Hematopoietic multipotent progenitor cell treated with erythropoietin and hydrocortisone succinate and interleukin-3 and kit ligand, for 4 days (in vitro differentiated cells): ENCODE data around the gene CBX8.
A peak's percentile ranks its signal among the peaks of the same experiment; 100 is the strongest.

Source experiments
- DNase-seq: peaks from one replicate; pipeline ENCODE4 v3.0.0-alpha.2; 2015

The CBX8 gene

DNA sequence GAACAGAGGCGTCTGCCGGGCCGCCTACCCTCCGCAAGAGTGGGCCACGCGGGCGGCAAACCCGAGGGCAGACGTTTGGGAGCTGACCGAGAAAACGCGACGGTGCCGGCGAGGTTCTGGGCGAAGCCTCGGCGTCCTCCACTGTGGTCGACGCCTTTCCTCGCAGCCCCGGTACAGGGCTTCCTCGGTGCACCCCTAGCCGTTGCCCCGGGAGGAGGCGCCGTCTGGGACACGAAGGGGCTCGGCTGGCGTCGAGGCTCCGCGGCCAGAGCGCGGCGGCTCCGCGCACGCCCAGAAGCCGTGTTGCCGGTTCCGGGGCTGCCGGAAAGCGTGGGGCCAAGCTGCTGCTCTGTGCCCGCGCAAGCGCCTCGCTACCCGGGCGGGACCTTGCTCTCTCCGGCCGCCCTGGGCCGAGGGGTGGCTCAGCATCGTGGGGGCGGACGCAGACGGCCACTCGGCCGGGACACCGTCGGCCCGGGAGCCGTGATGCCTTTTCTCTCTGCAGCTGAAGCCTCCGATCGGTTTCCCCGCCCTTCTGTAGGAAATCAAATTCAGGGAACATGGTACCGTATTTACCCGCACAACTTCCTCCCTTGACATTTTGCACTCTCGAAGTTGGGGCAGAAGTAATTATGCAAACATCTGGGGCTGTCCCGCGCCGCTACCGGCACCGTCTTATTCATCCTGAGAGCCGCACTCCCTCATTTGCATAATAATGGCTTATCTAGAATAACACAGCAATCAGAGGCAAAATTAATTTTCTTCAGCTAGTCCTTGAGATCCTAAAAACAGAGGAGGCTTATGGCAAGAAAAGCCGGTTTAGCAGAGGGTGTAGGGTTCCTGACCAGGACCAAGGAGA lies 7.3 kb upstream of the CBX8 start:
- no peak for DNase-seq

DNA sequence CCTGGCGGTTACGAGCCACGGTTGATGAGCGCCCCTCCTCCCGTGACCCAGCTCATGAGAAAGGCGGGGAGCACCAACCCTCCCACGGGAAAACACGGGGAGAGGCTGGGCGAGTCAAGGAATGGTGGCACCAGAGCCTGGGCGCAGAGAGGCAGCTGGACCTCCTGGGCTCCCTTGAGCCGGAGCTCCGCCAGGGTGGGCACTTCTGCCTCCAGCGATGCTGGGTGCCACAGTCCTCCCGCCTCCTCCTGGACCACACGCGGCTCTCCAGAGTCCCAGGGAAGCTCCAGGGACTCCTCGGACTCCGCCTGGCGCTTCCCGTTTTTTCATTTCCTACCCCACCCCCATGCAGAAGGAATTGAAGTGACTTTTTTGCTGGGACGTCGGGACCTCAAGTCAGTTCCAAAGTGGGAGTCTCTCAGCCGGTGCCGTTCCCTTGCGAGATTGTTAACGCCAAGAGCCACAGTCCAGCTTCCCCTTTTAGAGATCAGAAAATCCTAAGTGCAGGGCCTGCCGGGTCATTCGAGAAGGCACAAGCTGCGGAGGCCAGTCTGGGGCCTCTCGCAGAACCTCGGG lies 6.6 kb upstream of the CBX8 start:
- DNase-seq = peak; percentile 64

DNA sequence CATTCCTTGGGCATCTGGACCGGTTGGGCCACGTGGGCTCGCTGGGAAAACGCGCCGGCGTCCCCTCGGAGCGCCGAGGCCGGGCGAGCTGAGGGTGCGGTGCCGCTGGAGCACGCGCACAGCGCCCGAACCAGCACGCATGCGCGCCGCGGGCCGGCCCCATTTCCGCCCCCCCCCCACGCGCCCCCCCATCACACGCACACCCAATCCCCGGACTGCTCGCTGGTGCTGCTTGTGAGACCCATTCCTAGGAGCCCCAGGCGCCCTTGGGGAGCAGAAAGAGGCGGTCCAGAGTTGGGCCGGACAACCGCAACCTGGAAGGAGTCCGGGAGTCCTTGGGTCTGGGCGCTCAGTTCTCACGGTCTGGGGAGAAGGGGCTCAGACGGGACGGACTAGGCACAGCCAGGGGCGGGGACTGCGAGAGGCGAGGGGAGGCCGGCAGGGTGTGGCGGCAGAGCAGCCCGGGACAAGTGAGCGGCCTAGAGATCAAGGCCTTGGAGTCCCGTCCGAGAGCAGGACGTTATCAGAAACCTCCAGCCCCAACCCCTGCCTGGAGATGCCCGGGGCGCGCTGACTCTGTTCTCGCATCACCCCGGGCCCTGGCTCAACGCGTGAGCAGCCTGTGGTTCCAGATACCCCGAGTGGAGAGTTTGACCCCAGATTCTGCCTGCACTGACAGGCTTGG lies 6.0 kb upstream of the CBX8 start:
- peak; percentile 83 for DNase-seq

DNA sequence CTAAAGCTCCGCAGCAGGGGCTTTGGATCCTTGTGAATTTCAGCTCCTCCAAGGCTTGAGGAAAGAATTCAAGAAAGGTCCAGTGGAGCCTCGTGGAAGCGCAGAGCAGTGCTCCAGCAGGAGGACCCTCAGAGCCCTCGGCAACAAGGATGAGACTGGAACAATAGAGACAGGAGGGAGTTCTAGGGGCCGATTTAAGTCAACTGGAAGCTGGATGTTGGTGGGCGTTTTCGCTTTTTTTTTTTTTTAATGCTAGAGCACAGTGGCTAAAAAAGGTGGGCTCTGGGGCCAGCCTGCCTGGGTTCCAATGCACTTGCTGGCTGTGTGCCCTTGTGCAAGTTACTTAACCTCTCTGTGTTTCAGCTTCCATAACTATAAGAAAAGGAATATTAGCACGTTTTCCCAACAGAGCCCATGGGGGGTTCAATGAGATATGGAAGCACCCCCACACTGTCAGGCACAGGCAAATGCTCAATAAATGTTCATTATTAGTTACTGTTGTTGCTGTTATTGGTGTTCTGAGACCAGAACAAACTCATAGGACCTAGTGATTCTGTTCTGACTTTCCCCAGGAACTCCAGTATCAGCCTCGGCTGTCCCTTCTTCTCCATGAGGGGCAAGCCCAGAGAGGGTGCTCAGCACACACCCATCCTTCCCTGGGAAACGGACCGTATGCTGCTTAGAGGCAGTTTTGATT lies 5.3 kb upstream of the CBX8 start:
- no peak for DNase-seq

- no peak for DNase-seq
Observed at GRCh38 chr17:79801156-79802038, 4.5 kb upstream of the CBX8 start.

DNA sequence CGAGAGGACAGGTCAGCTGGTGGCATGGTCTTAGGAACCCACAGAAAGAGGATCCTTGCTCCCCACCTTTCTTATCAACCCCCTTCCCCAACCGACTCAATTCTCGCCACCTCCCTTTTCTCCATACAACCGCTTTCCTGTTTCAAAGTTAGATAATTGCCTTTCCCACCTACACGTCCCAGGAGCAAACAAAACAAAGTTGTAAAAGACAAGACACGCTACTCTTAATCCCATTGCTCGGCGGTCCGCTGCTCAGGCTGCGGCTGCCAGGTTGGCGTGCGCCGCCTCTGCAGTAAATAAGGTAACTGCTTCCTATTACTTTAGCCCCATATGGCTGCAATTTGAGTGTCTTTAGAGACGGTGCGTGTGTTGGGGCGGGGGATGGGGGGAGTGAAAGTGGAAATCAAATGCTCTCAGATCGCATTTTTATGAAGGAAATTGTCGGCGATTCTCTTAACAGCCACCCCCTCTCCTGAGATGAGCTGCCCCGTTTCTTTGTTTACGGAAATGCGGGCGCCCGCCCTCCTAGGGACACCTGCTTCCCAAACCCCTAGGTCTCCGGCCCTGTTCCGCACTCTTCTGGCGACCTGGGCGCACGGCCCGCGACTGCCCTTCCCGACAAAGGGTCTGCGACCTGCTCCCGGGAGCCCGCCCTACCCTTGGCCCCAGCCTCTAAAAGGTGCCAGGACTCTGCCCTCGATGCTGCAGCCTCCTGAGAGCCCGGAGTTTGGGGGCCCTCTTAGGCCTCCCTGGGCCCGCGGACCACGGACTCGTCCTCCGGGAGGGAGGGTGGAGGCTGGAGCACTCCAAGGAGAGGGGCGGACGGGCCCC lies 3.7 kb upstream of the CBX8 start:
- DNase-seq = peak; percentile 70

DNA sequence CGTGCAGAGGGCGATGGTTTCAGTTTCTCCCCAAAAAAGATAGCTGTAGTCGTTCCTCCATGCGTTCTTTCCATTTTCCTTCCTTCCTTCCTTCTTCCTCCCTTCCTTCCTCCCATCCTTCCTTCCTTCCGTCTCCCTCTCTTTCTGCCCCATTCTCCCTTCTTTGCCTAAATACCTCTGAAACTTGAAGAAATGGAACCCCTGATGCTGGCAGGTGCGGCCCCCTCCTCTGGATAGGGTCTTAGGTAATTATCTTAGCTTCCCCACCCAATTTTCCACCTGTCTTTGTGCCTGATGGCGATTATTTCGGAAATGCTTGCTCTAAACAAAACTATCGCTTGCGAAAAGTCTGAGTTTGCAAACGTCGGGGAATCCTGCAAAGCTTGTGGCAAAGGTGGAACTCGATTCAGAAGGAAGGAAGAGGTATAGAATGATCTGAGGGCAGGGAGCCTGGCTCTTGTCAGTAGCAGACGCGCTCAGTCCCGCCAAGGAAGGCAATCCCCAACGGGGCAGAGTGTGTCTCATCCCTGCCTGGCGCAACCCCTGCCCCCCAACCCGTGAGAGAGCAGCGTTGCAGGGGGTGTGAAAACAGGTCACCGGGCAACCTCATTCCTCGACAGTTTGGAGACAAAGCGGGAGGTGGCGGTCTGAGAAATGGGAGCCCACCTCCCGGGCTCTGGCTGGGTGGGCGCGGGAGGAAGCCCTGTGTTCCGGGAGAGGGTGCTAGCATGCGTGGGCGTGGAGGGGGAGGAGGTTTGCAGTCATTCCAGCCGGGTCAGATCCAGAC lies 2.9 kb upstream of the CBX8 start:
- no peak for DNase-seq

- no peak for DNase-seq
Observed at GRCh38 chr17:79799174-79799537, 2.3 kb upstream of the CBX8 start.

DNA sequence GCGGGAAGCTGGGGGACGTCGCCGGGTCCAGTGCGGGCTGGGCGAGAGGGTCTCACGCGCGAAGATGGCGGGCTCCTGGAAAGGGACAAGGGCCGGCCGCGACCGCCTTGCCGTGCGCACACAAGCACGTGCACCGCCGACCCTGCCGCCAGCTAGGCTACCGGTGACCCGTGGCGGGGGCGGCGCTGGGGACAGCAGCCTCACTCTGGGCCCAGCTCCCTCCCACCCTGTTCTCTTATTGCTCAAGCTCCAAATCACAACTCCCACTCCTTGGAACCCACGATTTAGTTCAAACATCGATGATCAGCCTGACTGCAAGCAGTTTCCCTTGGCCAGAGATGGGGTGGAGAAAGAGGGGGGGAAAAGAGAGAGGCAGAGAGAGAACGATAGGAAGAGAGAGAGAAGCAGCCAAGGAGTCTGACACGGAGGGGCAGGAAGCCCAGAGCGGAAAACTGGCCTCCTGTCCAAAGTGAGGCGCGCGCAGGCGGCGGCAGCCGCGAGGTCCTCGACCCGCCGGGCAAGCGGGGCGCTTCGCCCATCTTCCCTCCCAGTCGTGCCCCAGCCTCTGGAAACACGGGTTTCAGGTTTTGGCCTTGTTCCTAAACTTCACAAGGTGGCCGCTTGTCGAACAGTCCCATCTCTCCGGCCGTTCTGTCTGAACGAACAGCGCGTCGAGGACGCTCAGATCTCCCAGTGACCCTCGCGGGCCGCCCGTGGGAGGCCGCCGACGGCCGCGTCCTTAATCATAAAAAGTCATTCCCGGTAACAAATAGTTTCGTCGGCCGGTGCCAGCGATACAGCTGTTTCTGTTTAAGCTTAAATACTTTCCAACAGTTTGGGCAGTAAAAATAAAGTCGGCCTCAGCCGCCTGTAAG lies 1.7 kb upstream of the CBX8 start:
- DNase-seq = no peak

DNA sequence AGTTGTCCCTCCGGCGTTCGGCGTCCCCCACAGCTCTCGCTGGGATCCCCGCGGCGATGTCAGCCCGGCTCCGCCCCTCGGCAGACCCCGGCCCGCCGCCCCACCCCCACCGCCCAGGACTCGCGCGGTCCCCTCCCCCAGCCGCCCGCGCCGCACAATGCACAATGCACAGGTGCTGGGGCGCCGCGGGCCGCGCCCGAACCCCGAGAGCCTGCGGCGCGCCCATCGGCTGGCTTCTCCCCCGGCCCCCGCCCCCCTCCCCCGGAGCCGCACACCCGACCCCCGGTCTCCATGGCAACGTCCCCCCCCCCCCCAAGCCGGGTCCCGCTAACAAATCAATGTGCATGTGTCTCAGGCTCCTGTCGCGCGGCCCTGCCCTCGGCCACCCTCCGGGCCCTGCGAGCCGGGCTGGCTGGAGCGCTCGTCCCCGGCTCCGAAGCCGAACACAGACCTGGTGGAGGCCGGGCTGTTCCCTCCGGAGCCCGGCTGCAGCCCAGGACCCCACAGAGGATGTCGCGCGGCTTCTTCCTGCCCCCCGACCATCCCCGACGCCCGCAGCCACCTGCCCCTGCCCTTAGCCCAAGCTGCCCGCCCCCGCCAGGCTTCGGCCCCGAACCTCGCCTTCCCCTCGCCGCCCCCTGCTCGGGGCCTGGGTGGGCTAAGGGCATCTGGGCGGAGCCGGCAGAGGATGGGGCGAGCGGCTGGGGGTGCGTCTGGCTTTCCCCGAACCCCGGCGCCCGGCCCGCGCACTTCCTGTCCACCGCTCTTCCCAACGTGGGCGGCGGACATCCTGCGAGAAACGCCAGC lies 818 bp upstream of the CBX8 start:
- no peak for DNase-seq

DNA sequence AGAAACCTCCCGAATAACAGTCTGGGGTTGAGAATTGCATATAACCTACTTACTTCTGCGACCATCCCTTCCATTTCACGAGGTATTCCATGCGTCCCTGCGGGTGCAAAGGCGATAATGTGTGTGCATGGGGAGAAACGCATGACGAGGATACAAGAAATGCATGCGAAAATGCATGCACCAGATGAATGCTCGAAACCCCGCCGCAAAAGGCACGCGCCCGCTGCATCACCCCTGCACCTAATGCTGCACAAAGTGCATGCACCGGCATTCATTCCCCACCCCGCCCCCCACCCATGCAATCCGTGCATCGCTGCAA lies 474 bp downstream of the CBX8 start:
- peak; percentile 66 for DNase-seq

GRCh38 chr17:79795795-79796443 lies 958 bp downstream of the CBX8 start:
- no peak for DNase-seq

DNA sequence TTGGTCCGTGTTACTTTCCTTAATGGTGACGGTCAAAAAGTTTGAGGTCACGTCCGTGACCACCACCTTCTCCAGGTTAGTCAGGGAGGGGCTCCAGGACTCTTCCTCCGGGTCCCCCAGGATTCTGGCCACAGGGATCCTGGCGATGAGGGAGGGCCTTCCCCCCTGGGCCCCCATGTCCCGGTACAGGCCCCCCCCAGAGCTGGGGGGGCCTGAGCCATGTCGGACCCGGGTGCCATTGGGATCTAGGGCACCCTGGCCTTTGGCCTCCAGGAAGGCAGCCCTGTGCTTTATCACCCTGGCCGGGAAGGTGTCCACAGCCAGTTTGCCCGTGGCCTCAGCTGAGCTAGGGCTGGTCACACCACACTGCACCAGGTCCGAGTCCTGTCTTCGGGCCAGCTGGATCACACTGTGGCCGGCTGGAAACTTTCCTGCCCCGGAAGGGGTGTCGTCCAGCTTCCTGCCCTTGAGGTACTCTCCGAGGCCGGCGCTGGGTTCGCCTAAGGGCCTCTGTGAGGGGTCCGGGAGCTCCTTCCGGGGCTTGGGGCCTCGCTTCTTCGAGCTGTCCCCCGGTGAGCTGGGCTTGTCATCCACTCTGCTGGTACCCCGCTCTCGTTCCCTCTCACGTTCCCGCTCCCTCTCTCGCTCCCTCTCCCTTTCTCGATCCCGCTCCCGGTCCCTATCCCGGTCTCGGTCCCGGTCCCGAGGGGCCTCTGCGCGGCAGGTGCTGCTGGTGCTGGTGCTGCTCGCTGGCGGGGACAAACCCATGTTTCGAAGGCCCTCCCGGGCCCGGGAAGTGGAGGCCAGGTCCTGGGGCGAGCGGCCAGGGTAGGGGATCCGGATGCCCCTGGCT lies 2.0 kb downstream of the CBX8 start:
- no peak for DNase-seq

DNA sequence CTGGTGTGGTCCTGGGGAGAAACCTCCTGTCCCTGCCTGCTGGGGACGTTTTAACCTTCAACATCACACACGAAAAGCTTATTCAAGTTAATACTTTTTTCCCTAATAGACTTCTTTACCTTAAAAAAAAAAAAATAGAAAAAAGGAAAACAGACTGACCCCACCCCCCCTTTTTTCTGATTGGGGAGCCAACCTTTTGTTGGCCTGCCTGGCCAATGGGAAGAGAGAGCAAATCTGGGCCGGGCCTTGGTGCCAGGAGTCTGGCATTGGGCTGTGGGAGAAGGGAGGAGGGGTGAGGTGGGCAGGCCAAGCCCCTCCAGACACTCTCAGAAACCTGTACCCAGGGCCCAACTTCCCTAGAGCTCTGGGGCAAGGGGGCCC lies 3.0 kb downstream of the CBX8 start:
- no peak for DNase-seq

DNA sequence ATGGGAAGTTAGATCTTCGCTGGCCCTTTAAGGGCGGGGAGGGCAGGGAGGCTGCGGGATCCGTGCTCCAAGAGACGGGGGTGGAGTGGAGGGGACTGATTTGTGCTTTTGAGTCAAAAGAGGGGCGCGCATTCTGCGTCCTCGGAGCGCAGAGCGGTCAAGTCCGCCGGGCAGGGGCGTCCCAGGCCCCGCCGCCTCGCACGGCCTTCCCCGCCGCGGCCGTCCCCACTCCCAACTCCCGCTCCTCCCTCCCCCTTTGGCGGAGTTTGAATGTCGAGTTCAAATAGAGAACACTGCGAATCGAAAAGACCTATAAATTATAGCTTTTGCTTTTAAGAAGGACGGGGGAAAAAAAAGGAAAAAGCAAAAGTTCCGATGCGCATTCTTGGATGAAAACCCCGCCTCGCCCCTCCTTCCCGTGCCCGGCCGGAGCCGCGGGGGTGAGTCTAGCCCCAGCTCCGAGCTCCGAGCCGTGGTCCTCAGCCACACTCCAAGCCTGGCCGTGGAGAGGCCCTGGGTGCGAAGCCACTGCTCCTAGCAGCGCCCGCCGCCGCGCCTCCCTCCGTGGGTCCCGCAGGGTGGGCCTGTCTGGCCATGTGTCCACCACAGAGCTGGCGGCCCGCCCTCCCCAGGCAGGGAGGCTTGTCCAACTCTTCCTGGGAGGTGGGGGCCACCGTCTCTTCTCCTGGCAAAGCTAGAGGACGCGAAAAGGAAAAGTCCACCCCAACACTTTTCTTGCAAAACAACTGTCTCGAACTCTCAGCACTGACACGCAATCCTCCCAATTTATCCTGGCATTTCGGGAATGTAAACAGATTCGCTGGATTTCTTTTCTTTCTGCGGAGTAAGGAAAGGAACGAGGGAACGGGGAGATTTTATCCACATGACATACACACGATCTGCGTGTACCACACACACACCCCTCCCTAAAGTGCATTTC lies 3.6 kb downstream of the CBX8 start:
- DNase-seq = no peak

DNA sequence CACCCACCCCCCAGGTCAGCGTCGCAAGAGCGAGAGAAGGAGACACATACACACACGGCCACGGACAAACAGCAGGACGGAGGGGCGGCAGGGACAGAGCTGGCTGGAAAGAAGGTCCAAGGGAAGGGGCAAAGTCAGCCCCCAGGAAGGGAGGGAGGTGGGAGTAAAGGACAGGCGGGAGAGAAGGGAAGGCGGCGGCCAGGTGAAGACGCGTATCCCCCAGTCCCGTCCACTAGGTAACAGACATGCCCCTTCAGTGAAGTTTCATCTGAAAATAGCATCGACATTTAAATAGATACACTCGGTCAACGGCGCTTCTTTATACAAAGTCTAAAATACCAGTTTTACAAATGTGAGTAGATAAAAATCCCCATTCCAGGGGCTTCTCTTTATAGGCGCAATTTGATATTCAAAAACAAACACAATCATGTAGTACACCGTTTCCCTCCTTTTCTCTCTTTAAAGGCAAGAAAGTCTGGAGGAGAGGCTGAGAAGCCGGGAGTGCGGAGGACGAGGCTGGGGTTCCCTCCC lies 4.5 kb downstream of the CBX8 start:
- no peak for DNase-seq
